ENCODE results near the gene NEO1. TPM values are rescaled to one million over a fixed set of nuclear protein-coding genes. Genes with fewer than 3 reads are reported as not detected.

The NEO1 gene
- total RNA-seq, 1 donor from 2014 or later, result 5.6 TPM

GRCh38 chr15:73325191-73325861 lies 273.1 kb downstream of the NEO1 start:
- intact Hi-C loops (cut with micrococcal nuclease), result no loop called here

- intact Hi-C loops (cut with micrococcal nuclease), result no loop called here
Observed at GRCh38 chr15:73326157-73326556, 273.9 kb downstream of the NEO1 start.

- intact Hi-C loops (cut with micrococcal nuclease), result no loop called here
Observed at GRCh38 chr15:73328149-73328820, 276.0 kb downstream of the NEO1 start.

- intact Hi-C loops (cut with micrococcal nuclease), result no loop called here
Observed at GRCh38 chr15:73328981-73329380, 276.7 kb downstream of the NEO1 start.

DNA sequence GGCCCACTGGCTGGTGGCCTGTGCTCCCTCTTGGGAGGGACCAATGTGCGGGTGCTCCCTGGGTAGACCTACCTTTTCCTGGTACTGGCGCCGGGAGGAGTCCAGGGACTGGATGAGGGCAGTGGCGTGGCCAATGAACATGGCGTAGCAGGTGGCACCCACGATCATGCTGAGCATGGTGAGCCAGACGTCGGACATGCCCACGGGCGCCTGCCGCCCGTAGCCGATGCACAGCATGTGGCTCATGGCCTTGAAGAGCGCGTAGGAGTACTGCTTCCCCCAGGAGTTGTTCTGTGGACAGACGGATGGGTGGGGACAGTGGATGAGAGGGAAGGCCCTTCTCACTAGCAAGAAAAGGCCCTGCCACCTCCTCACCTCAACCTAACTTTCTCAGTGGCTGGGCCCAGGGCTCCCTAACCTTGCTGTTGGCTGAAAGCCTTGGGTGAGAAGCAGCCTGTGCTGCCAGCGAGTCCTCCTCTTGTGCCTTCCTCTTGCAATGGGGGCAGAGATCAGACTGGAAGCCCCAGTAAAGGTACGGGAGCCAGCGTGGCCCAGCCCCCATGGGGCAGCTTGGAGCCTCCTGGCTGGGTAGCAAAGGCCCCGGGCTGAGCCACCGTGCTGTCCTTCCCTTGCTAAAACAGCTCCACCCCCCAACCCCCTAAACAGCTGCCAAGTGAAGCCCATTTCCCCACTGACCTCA lies 277.4 kb downstream of the NEO1 start:
- intact Hi-C loops (cut with micrococcal nuclease), result no loop called here

DNA sequence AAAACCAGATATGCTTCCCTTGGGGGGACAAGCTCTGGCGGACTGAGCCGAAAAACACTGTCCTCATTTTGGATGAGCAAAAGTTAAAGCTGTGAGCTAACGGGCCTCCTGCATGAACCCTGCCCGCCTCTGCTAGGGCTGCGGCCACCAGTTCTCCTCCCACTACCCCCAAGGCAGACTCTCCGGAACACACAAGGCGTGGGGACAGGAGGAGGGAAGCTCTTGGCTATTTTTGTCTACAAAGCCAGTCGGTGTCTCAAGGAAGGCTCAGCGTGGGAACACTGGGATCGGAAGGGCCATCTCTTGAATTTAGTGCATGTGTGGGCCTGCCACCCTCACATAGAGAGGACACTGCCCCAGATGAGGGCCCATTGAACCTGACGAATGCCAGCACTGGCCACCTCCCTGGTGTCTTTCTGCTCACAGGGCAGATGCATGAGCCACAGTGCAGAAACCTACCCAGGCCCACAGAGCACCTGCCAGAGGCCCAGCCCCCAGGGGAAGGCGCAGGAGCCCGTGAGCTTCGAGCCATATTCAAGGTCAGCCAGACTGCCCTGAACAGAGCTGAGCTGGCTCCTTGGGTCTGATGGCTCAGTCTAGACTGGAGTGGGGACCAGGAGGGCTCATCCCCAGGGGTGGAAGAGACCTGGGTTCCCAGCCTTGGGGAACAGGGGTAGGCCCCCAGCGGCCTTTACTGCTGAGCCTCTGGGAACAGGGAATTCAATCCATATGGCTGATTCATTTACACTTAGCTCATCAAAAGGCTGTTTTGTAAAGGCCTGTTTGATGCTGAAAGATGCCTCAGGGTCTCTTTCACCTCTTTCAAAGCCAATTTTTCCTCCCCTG lies 278.2 kb downstream of the NEO1 start:
- intact Hi-C loops (cut with micrococcal nuclease), result no loop called here

DNA sequence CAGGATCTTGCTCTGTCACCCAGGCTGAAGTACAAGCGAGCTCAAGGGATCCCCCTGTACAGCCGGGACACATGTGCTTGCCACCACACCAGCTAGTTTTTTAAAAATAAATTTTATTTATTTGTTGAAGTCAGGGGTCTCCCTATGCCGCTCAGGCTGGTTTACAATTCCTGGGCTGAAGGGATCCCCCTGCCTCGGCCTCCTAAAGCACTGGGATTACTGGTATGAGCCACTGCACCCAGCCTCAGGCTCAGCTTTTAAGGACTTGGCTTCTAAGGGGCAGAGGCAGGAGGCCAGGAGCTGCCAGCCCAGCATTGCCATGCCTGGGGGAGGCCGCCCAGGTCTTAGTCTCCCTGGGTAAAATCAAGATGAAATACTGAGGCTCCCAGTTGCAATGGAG lies 279.2 kb downstream of the NEO1 start:
- intact Hi-C loops (cut with micrococcal nuclease), result no loop called here

DNA sequence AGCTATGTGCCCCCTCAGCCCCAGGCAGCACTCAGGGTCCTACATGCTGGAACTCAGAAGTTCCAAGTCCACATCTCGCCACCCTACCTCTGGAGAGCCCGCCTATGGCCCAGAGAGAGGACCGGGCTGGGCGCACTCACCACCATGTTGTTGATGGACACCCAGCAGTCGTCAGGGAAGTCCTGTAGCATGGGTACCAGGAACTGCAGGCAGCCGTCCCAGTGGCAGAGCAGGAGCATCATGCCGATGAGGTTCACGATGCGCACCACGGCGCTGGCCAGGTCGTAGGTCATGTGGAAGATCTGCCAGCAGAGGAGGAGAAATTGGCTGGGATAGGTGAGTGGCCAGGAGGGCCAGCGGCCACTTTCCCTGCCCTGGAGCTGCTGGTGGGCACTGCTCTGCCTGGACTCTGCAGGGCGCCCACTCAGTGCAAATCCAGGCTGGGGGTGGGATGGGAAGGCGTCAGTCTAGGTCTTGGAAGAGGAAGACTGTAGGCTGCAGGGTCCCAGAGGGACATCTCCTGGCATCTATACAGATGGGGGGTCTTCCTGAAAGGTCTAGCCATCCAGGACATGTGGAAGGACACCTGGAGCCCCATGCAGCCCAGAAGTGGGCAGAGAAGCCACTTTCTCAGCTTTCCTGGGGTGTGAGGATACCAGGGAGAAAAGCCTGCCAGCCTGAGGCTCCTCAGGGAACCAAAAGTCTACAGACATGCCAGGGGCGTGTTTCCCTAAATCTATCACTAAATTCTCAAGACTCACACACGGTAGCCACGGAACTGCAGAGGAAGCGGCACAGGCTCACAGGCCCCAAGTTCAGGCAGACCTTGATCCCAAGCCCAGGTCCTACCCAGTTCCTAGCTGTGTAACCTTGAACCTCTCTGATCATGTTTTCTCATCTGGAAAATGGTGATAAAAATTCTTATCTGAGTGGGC lies 280.0 kb downstream of the NEO1 start:
- intact Hi-C loops (cut with micrococcal nuclease), result no loop called here

DNA sequence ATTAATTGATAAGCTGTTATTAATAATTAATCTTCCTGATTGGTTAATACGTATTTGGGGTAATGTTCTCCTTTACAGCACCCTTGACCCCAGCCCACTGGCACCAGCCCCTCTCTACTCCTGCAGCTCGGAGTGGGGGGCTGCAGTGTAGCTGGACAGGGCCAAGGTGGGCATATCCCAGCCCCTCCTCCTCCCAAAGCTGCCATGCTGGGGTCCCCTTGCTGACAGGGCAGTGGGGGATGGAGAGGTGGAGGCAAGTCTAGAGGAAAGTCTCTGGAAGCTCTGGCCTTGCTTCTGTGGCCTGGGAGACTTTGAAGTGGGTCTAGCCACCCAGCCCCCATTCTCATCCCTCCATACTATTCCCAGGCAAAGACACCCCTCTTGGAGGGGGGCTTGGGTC lies 280.7 kb downstream of the NEO1 start:
- intact Hi-C loops (cut with micrococcal nuclease), result no loop called here

- intact Hi-C loops (cut with micrococcal nuclease), result no loop called here
Observed at GRCh38 chr15:73334086-73334485, 281.8 kb downstream of the NEO1 start.

GRCh38 chr15:73335026-73335425 lies 282.8 kb downstream of the NEO1 start:
- intact Hi-C loops (cut with micrococcal nuclease), result no loop called here

DNA sequence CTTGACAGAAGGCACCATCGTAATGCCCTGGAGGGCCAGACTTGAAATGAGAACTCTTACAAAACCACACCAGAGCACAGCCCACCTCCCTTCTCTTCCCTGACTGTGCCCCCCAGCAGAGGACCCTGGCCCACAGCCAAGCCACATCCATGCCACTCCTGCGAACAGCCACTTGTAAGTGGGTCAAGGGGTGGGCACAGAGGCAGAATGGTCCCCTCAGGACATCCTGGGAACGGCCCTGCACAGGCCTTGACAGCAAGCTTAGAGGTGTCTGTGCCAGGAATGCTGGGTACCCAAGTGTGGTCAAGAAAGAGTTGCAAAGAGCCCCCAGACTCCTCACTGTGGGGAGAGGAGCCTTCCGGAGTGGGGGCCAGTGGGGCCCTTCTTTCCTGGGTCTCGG lies 283.2 kb downstream of the NEO1 start:
- intact Hi-C loops (cut with micrococcal nuclease), result no loop called here

GRCh38 chr15:73336756-73337155 lies 284.5 kb downstream of the NEO1 start:
- intact Hi-C loops (cut with micrococcal nuclease), result no loop called here

DNA sequence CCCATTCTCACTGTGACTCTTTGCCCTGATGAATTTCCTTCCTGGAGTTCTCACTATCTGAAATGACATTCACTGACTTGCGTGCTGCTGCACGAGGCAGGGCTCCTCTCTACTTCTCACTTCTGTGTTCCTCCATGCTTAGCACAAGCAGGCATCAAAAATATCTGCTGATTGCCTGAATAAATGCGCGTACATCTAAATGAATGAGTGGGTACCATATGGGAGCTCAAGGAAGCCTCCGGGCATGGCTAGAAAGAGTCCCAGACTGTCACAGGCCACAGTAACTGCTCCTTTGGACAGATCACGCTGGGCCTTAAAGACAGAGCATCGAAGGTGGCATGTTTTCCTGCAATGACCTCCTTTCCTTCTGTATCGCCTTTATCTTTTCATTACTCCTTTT lies 284.9 kb downstream of the NEO1 start:
- intact Hi-C loops (cut with micrococcal nuclease), result no loop called here

DNA sequence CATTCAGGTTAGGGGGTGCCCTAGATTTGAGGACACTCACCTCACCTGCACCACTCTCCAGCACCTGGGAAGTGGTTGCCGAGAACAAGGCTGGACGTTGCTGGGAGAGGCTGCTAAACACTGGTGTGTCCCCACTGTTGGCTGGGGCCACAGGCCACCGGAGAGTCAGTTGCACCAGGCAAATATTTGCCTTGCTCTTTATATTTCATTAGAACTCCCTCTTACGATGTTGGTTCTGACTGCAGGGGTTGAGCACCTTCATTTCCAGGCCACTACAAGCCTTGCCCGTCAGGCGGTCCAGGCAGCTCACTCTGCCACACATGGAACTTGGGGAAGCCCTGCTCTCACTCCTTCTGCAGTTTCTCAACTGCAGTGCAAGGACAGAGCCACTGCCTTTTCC lies 285.8 kb downstream of the NEO1 start:
- intact Hi-C loops (cut with micrococcal nuclease), result no loop called here

GRCh38 chr15:73338606-73339374 lies 286.5 kb downstream of the NEO1 start:
- intact Hi-C loops (cut with micrococcal nuclease), result no loop called here

DNA sequence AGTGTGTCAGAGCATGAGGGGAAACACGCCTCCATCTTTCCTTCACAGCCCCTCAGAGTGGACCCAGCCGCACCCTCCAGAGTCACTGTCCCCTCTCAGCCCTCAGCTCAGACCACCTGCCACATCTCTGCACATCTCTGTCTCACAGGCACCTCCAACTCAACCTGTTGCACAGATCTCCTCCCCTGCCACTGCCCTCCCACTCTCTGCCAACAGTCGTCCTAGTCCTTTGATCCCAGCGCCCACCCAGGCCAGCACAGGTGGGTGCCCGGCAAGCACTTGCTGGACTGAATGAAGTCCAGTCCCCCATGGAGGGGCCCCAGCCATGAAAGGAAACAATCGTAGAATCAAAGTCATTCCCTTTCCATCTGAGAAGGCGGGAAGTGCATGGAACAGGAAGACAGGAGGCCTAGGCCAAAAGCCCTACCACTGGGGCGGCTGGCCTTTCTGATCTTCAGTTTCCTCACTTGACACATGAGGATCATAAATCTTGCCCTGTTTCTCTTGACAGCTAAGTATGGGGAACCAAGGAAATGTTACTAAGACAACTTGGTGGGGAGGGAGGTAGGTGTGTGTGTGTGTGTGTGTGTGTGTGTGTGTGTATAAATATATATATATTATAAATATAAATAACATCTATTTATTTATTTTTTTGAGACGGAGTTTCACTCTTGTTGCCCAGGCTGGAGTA lies 288.4 kb downstream of the NEO1 start:
- intact Hi-C loops (cut with micrococcal nuclease), result no loop called here

DNA sequence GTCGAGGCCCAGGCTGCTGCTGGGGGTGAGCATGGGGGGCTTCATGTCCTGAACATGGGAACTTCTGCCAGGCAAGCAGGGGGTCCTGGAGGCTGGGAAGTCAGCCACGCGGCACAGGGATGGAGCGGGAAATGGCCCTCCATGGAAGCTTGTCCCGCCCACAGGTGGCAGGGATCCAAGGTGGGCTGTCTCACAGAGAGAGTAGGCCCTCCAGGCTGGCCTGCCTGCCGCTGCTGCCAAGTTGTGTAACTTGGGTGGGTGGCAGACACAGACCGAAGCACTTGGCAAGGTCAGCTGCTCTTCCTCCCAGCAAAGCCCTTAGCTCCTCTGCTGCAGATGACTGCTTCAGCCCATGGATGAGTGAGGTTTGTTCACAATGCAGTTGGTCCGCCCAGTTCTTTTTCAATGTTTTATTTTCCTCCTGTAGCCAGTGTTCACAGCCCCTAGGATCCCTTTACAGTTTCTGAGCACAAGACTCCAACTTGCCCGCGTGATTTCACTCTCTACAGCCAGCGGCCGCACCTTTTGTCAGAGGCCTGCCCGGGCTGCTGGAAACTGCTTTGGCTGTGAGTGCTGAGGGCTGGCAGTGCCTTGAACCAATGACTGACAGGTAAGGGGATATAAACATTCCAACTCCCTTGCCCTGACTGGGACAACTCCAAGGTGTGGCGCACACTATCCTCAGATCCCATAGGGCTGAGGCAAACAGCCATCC lies 289.8 kb downstream of the NEO1 start:
- intact Hi-C loops (cut with micrococcal nuclease), result no loop called here

DNA sequence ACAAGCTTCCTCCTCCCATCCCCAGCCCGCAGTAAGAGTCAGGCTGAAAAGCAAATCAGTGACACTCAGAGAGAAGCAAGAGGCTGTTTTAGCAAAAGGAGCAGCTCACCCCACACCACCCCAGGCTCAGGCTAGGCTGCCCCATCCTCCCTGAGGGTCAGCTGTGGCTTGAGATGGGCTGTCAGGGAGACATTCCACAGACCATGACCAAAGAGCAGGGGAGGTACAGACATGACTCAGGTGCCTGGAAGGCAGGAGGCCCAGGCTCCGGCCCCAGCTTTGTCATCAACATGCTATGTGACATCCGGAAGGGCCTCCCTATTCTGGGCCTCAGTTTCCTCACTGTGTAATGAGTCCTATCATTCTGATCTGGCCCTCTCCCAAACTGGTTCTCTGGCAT lies 291.8 kb downstream of the NEO1 start:
- intact Hi-C loops (cut with micrococcal nuclease), result no loop called here
